ENCODE measurements around the gene CCDC92.

DNA sequence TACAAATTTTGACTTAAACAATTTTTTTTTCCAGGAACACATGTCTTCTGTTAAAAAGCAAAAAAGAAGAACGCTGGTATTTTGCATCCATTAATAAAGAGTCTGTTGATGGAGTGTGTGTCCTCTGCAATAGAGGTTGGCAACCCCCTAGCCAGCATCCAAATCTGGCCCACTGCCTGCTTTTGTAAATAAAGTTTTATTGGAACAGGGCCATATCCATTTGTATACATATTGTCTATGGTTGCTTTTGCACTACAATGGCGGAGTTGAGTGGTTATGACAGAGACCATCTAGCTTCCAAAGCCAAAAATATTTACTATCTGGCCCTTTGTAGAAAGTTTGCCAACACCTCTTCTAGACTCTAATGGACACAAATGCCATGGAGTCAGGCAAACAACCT is 49.6 kb downstream of the CCDC92 start:
- TF ChIP-seq, protein P1, sequence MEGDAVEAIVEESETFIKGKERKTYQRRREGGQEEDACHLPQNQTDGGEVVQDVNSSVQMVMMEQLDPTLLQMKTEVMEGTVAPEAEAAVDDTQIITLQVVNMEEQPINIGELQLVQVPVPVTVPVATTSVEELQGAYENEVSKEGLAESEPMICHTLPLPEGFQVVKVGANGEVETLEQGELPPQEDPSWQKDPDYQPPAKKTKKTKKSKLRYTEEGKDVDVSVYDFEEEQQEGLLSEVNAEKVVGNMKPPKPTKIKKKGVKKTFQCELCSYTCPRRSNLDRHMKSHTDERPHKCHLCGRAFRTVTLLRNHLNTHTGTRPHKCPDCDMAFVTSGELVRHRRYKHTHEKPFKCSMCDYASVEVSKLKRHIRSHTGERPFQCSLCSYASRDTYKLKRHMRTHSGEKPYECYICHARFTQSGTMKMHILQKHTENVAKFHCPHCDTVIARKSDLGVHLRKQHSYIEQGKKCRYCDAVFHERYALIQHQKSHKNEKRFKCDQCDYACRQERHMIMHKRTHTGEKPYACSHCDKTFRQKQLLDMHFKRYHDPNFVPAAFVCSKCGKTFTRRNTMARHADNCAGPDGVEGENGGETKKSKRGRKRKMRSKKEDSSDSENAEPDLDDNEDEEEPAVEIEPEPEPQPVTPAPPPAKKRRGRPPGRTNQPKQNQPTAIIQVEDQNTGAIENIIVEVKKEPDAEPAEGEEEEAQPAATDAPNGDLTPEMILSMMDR (IDR thresholded peaks at IDR 0.05), result no peak
- TF ChIP-seq EZH2 (IDR thresholded peaks at IDR 0.05; ENCODE audit: borderline replicate concordance, insufficient read depth, low read depth, low read length, poor library complexity, severe bottlenecking), result no peak
